ENCODE results near the gene IGSF6. TPM values are rescaled to one million over a fixed set of nuclear protein-coding genes. Genes with fewer than 3 reads are reported as not detected.

Gene IGSF6
- total RNA-seq, 4 donors from 2014 or later: 1.0 to 4.3 (median 1.3) TPM

DNA sequence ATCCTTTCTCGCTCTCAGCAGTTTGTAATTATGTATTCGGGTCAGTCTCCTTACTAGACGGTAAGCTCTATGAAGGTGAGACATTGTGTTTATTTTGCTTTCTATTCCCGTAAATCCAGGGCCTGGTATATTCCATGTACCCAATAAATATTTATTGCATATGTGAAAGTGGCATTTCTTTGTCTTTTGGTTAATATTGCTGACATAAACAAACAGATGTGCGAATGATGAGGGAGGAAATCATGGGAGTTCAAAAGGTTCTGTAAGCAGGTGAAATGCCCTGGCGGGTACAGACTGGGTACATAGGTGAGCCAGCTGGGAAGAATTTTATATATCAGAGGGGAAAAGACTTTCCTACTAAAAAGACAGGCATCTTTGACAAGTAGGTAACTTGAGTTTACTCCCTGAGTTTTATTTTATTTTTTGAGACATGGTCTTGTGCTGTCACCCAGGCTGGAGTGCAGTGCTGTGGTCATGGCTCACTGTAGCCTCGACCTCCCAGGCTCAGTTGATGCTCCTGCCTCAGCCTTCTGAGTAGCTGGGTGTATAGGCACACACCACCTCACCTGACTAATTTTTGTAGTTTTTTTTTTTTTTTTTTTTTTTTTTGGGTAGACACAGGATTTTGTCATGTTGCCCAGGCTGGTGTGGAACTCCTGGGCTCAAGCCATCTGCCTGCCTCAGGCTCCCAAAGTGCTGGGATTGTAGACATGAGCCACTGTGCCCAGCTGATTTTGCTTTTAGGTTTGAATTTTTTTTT, 58.7 kb downstream of the IGSF6 start:
- no peak overlapping the region for H3K27ac ChIP-seq
- H3K4me3 ChIP-seq: no peak overlapping the region
- WGBS: 69% methylated on average over 7 of the region's 7 CpGs

DNA sequence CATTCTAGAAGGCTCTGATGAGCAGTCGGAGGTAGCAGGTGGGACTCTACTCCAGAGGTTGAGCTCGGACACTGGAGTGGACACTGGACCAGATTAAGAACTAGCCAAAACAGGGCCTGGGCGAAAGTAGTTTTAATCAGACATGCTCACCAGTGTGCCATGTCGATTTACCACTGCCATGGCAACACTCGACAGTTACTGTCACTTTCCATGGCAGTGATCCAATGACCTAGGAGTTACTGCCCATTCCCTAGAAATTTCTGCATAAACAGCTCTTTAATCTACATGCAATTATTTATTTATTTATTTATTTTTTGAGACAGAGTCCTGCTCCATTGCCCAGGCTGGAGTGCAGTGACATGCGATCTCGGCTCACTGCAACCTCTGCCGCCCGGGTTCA, 60.2 kb downstream of the IGSF6 start:
- no peak for DNase-seq (ENCODE audit: low spot score in 2 of 2)
- Histone ChIP-seq H3K27ac (no peak overlapping the region), H3K4me1 (peaks cover 6% of the 10 kb centered on the region), H3K4me3 (no peak overlapping the region), H3K27me3 (no peaks in the 10 kb centered on the region), H3K36me3 (no peaks in the 10 kb centered on the region), H3K9me3 (no peaks in the 10 kb centered on the region)
- no peak for TF ChIP-seq POLR2AphosphoS5 (IDR thresholded peaks at IDR 0.05)
- 87% methylated on average over 9 of the region's 9 CpGs for WGBS

More for the DNA sequence above, 58.7 kb downstream of the IGSF6 start:
- TF ChIP-seq CTCF (IDR thresholded peaks at IDR 0.05) (no peak), POLR2AphosphoS5 (IDR thresholded peaks at IDR 0.05) (no peak), POLR2A (IDR thresholded peaks at IDR 0.05) (no peak)
- Histone ChIP-seq H3K4me1 (peaks cover 11% of the 10 kb centered on the region), H3K27me3 (no peaks in the 10 kb centered on the region), H3K36me3 (no peaks in the 10 kb centered on the region), H3K9me3 (no peaks in the 10 kb centered on the region)
- DNase-seq (ENCODE audit: low spot score in 2 of 2): no peak

DNA sequence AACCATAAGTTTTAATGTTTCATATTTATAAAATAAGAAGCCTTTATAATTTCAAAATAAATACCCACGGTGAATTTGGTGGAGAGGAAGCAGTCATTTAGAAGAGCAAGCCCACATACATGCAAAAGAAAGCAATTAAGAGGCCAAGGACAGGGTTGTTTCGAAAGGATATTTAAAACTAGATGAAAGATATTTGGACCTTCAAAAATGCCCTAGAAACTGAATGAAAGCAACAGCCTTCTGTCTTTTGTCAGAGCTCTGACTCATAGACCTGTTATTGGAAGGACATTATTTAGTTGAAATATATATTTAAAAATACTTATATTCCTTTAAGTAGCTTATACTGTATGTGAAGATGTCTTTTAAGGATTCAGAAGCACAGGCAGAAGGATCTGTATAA, 61.6 kb downstream of the IGSF6 start:
- peaks cover 6% of the 10 kb centered on the region for H3K4me1 ChIP-seq
- no peaks in the 10 kb centered on the region for H3K27me3 ChIP-seq
- no peaks in the 10 kb centered on the region for H3K36me3 ChIP-seq
- DNase-seq (ENCODE audit: low spot score in 2 of 2): no peak
- no peaks in the 10 kb centered on the region for H3K9me3 ChIP-seq
- H3K4me3 ChIP-seq: no peak overlapping the region
- WGBS: 55% methylated on average over 2 of the region's 2 CpGs
- no peak overlapping the region for H3K27ac ChIP-seq
- TF ChIP-seq CTCF (IDR thresholded peaks at IDR 0.05) (no peak), EP300 (IDR thresholded peaks at IDR 0.05) (no peak), POLR2A (IDR thresholded peaks at IDR 0.05) (no peak), POLR2AphosphoS5 (IDR thresholded peaks at IDR 0.05) (no peak)

DNA sequence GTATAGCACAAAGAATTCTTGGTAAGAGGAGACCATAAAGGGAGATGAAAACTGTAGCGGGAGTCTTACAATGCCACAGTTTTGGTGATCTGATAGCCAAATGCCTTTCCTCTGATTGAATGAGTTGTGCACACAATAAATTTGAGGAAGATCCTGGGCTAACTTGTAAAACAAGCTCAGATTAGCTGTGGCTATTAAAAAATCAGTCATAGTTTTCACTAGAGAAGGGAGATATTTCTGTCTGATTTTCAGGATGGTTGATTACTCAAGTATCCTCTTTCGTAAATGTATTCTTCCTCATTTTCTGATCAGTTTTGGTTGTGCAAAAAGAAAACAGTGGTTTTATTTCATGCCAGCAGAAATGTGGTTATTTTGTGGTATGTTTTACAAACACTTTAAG, 62.1 kb downstream of the IGSF6 start:
- no peak for DNase-seq (ENCODE audit: low spot score in 2 of 2)
- no peaks in the 10 kb centered on the region for H3K36me3 ChIP-seq
- no peak overlapping the region for H3K4me3 ChIP-seq
- H3K27ac ChIP-seq: no peak overlapping the region
- WGBS: 84% methylated on average over 2 of the region's 2 CpGs
- peaks cover 6% of the 10 kb centered on the region for H3K4me1 ChIP-seq
- no peak for TF ChIP-seq EP300 (IDR thresholded peaks at IDR 0.05)
- no peak for TF ChIP-seq POLR2AphosphoS5 (IDR thresholded peaks at IDR 0.05)
- no peak for TF ChIP-seq POLR2A (IDR thresholded peaks at IDR 0.05)
- no peak for TF ChIP-seq CTCF (IDR thresholded peaks at IDR 0.05)
- H3K27me3 ChIP-seq: no peaks in the 10 kb centered on the region
- no peaks in the 10 kb centered on the region for H3K9me3 ChIP-seq

DNA sequence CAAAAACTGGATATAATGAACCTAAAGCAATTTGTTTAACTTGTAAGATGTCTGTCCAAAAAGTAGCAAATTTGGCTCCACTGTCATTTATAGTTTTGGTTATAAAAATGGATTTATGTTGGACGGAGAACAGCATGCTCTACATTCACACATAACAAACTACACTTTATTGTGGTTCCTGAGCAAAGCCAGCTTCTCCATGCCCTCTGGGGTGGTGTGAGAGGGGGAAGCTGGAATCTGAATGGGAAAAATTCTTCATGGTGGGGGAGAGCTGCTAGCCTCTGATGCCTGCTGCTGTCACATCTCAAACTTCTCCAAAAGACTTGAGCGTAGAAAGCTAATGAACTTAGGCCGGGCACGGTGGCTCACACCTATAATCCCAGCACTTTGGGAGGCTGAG, 62.9 kb downstream of the IGSF6 start:
- Histone ChIP-seq H3K4me1 (peaks cover 6% of the 10 kb centered on the region), H3K4me3 (no peak overlapping the region), H3K36me3 (no peaks in the 10 kb centered on the region), H3K9me3 (no peaks in the 10 kb centered on the region), H3K27me3 (no peaks in the 10 kb centered on the region), H3K27ac (no peak overlapping the region)
- DNase-seq (ENCODE audit: low spot score in 2 of 2): no peak
- TF ChIP-seq CTCF (IDR thresholded peaks at IDR 0.05) (no peak), POLR2A (IDR thresholded peaks at IDR 0.05) (no peak), EP300 (IDR thresholded peaks at IDR 0.05) (no peak), POLR2AphosphoS5 (IDR thresholded peaks at IDR 0.05) (no peak)
- WGBS: 63% methylated on average over 4 of the region's 4 CpGs

Other genes starting within 250 kb of the IGSF6 start
- gene METTL9, start 53.0 kb downstream of the IGSF6 start, total RNA-seq: 100 to 1,000 TPM in 1 of 4 donors, 10 to 100 TPM in 3; 76.3 to 105 (median 85.7) TPM
- under 1 TPM in 1 of 4 donors, not detected in 3; 0.40 TPM for gene OTOA, start 11.4 kb upstream of the IGSF6 start, total RNA-seq
- 100 to 1,000 TPM in 2 of 4 donors, 10 to 100 TPM in 2; 49.5 to 289 (median 118) TPM for gene NPIPB4, start 205.1 kb upstream of the IGSF6 start, total RNA-seq

All from suprapubic skin (tissue), 4 donors.